CD1c-positive myeloid dendritic cell (primary cell): ENCODE results near the gene B4GAT1.

Experiments used
- DNase-seq: peaks from one replicate; pipeline ENCODE4 v3.0.0-alpha.2; 2016; ENCODE audit errors: extremely low spot score

B4GAT1 gene

DNA sequence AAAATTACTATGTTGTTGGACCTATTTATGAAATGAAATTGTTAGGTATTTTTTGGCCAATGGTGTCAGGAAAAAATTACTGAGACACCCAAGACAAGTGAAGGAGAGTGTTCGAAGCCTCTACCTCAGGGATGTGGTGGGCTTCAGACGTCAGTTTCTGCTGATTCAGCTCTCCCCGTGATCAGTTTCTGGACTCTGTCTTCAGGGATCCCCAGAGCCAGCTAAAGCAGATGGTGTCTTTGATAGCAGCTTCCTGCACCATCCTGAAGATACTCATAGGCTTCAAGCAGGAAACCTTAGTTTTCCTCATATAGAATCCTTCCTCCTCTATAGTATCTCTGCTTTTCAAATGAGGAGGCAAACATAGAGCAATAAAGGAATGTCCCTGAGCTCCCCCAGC lies 38.0 kb downstream of the B4GAT1 start:
- DNase-seq = no peak

DNA sequence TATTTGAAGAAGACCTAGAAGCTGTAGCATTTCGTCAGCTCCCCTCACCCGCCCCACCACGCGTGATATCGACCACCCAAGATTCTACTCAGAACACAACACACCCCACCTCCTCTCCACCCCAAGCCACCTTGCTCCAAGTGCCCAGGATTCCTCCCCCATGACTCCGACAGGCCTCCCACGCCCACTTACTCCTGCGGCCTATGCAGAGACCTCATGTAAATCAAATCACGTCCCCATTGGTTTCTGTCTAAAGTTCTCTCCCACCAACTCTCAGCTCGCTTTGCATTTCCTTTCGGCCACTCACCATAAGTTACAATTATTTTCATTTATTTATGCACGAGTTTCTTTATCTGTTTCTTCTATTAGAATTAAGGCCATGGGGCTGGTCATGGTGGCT lies 44.8 kb downstream of the B4GAT1 start:
- DNase-seq = no peak

DNA sequence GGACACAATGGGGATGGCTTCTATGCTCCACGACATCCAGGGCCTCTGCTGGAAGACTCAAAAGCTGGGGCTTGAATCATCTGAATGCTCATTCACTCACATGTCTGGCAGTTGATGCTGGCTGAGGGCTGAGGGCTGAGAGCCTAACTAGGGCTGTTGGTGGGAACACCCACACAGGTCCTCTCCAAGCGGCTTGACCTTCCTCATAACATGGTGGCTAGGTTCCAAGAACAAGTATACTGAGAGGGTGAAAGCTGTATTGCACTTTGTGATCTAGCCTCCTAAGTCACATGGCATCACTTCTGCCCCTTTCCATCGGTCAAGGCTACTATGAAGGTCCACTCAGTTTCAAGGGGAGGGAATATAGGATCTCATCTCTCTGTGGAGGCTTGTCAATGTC lies 48.2 kb downstream of the B4GAT1 start:
- peak; percentile 32 for DNase-seq

DNA sequence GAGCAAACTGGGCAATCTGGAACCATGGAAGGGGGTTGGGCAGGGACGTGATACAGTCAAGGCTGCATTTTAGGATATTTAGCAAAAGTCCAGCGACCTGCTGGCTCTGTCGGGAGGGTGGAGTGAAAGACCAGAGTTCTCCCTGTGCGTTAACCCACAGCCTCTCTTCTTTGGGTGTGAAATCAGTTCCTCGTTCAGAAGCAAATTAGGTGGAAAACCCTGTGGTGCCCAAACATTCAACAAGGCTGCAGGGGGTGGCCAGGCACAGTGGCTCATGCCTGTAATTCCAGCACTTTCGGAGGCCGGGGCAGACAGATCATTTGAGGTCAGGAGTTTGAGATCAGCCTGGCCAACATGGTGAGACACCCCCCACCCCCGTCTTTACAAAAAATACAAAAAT lies 49.8 kb downstream of the B4GAT1 start:
- DNase-seq = no peak
